Mesenteric fat pad (tissue), 1 donor: Measurements from ENCODE around the gene ATRIP. TPM values are rescaled to one million over a fixed set of nuclear protein-coding genes. Genes with fewer than 3 reads are reported as not detected.
A peak's percentile ranks its signal among the peaks of the same experiment; 100 is the strongest.
"Not testable (repeated sequence)": the region's sequence is repeated elsewhere in the genome, so short reads cannot be mapped to it uniquely, and the experiment has no call there.

ENCODE experiments used
- DNase-seq: peaks from one replicate; pipeline ENCODE4 v3.0.0-alpha.2; 2020; ENCODE audit warnings: low spot score
- long read RNA-seq: library from polyadenylated mRNA; unstranded; transcript quantifications from one replicate; pipeline ENCODE4 v2.0.0, GENCODE V29; 2020
- total RNA-seq: library from RNA; stranded (reverse); fragmentation: NEBNext Ultra II Directional; extraction: Animal tissue kit (Norgen Biotek cat#: 25700); gene quantifications from one replicate; pipeline ENCODE4 v1.2.1, GENCODE V29; 2021
- donor health status: DM: yes; HTN: yes; CAD: no.

Gene ATRIP
- total RNA-seq = 7.2 TPM
- long read RNA-seq, full-length matches to known transcripts = 2 of 11 reads
- long read RNA-seq, partial matches to known transcripts = 3 of 11 reads
- long read RNA-seq, other reads (novel, unspliced or antisense) = 6 of 11 reads

- peak; percentile 98 for DNase-seq
Observed at GRCh38 chr3:48446425-48447193, at the start of gene ATRIP. Gene ATRIP, plus strand, starts transcription at chr3:48446737. Its CDS starts 109 bp downstream, at chr3:48446846.

- DNase-seq = no peak
Observed at GRCh38 chr3:48397767-48398681, 48.5 kb upstream of the ATRIP start.

DNA sequence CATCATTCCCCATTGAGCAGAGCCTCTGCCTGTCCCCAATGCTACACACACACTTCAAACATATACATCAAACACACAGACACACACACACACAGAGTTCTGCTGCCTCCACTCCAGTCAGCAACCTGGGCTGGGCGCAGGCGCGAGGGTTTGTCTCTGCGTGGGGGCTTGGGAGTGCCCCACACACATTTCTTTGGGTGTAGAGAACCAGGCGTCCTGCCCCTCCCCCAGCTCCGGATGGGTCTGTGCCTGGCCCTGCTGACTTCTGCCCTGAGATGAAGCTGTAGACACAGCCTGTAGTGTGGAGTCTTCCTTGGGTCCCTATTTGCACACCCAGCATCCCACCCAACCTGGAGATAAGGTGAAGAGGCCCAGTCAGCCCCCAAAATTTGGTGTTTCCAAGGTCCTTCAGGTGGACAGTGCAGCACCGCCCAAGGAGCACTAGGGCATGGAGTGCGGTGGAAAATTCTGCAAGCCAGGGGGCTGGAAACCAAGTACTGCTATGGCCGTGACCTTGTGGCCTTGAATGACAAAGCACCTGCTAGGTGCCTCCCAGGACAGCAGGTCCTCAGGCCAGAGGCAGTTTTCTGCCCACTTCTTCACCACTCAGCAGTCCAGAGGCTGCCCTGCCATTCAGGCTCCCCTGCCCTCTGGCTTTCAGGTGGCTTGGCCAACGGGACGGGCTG, 47.7 kb upstream of the ATRIP start:
- DNase-seq = no peak

DNA sequence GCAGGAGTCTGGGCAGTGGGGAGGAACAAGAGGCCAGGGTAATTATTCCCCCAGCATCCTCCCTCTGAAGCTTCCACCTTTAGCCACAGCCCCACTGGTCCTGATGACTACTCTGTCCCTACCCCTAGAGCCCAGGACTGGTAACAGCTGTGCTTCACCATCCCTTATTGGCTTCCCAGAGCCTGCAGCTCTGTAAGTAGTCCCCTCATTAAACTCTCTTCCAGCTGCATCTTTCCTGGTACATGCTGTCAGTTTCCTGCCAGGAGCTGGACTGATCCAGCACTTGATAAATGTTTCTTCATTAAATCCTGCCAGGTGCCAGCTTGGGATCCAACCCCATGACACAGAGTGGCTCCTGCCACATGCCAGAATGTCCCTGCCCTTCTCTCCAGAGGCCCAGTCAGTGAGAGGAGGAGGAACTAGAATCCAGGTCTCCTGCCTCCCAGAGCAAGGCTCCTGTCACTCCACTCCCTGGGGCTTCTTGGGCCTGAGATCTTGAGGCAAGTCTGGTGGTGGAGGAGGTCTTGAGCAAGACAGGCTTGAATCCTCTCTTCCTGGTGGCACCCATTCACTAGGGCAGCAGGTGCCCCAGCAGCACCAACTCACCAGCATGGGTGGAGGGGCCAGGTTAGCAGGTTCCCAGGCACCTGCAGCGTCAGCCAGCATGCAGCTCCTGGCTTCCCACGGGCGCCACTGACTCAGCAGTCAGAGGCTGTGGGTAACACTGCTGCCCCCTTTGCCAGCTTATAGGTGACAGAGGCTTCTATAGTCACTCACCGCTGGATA, 47.0 kb upstream of the ATRIP start:
- no peak for DNase-seq

DNA sequence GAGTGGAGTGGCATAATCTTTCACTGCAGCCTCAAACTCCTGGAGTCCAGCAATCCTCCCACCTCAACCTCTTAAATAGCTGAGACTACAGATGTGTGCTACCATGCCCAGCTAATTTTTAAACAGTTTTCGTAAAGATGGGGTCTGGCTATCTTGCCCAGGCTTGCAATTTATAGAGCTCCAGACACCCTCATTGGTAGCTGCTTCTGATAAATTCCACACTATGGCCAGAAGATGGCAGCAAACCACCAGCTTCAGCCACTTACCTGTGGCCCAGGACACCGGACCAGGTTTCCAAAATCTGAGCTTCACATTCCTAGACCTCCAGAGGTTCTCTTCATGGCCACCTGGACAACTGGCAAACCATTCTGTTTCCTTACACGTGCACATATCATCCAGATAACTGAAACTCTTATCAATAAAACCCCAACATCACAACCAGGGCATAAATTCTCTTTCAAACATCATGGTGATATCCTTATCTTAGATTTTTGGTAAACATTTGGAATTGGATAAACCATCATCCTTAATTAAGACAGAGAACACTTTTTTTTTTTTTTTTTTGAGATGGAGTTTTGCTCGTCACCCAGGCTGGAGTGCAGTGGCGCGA, 45.6 kb upstream of the ATRIP start:
- no peak for DNase-seq

- not testable (repeated sequence) for DNase-seq
Observed at GRCh38 chr3:48401434-48401901, 45.1 kb upstream of the ATRIP start.

- DNase-seq = peak; percentile 92
Observed at GRCh38 chr3:48402281-48402732, 44.2 kb upstream of the ATRIP start.

GRCh38 chr3:48402907-48403306, 43.6 kb upstream of the ATRIP start:
- DNase-seq = no peak

GRCh38 chr3:48403533-48404439, 42.8 kb upstream of the ATRIP start:
- no peak for DNase-seq

GRCh38 chr3:48404440-48405342, 41.8 kb upstream of the ATRIP start:
- peak; percentile 80 for DNase-seq

GRCh38 chr3:48405343-48405881, 41.1 kb upstream of the ATRIP start:
- DNase-seq = peak; percentile 86

- no peak for DNase-seq
Observed at GRCh38 chr3:48405971-48406370, 40.6 kb upstream of the ATRIP start.

GRCh38 chr3:48406443-48407431, 39.8 kb upstream of the ATRIP start:
- DNase-seq = no peak

DNA sequence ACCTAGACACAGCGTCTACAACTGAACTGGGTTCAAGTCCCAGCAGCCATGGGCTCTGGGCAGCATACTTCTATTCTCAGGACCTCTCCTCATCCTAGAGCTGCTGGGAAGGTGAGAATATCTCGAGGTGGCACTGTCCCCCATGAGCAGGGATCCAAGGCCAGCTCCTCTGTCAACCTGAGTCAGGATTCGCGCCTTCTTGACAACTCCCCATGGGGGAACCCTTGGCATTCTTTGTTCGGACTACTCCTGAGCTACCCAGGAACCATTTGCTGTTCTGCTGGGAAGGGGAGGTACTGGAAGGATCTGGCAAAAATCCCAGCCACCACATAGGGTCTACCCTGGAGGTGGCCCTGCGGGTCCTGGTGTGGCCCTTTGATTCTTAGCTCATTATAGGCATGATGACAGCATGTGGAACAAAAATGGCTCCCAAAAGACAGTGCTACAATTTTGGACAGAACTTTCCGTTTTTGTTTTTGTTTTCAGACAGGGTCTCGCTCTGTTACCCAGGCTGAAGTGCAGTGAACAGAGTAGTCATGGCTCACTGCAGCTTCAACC, 38.9 kb upstream of the ATRIP start:
- no peak for DNase-seq

DNA sequence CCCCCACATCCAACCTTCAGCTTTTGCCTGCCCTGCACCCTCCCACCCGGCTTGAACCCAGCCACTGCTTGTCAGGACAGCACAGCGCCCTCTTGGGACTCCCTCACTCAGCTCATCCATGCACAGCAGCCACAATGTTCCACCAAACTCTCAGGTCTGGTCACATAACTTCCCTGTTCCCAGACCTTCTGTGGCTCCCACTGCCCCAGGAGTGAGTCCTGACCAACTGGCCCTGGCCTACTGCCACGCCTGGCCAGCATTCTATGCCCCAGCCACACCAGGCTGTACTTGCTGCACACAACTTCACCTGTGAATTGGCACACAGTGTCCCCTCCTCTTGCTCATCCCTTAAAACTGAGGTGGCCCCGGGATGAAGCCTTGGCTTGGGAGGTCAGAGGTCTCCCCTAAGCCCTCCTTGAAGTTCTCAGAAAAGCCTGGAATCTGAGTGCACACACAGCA, 37.7 kb upstream of the ATRIP start:
- peak; percentile 82 for DNase-seq
